Ovary (tissue), 9 donors: ENCODE measurements around the gene CDH11. TPM values are rescaled to one million over a fixed set of nuclear protein-coding genes. Genes with fewer than 3 reads are reported as not detected.

Experiments used
- DNase-seq, 5 donors: peaks; one replicate each; pipeline ENCODE4 v3.0.0-alpha.2; 2019 to 2020
- H3K27ac ChIP-seq, 2 donors: fragments of 200-600 bp; one replicate each; pipeline versions ENCODE4 v1.5.1 to v1.8.0; 2019 to 2022
- H3K27me3 ChIP-seq: fragments of 200-600 bp; one replicate; pipeline ENCODE4 v1.8.0; 2022
- H3K36me3 ChIP-seq: fragments of 200-600 bp; sonication (generic); one replicate; pipeline ENCODE4 v1.5.1; 2019
- H3K4me1 ChIP-seq: one replicate; pipeline ENCODE4 v1.8.1; 2013; ENCODE audit warnings: mild to moderate bottlenecking, moderate library complexity; ENCODE audit not compliant: insufficient read depth
- H3K4me3 ChIP-seq: fragments of 200-600 bp; sonication (generic); one replicate; pipeline ENCODE4 v1.5.1; 2017
- H3K9me3 ChIP-seq, 2 donors: fragments of 200-600 bp in 1 of 2; sonication (generic) in 1 of 2; one replicate each; pipeline versions ENCODE4 v1.5.1 to v1.8.1; 2013 to 2019; ENCODE audit warnings: mild to moderate bottlenecking in 1 of 2, moderate library complexity in 1 of 2
- CTCF ChIP-seq, 3 donors: fragments of 450-650 bp in 2 of 3; fragments of 200-600 bp in 1 of 3; IDR thresholded peaks; one replicate each; pipeline versions ENCODE4 v1.5.1 to v1.8.0; 2016 to 2022; ENCODE audit warnings: antibody characterized with exemption in 3 of 3, mild to moderate bottlenecking in 1 of 3
- EP300 ChIP-seq: sonication (generic); formaldehyde crosslinking; IDR thresholded peaks from one replicate; pipeline ENCODE4 v1.6.1; 2017; ENCODE audit warnings: antibody characterized with exemption
- POLR2A ChIP-seq: fragments of 450-650 bp; IDR thresholded peaks from one replicate; pipeline ENCODE4 v1.6.1; 2017; ENCODE audit warnings: antibody characterized with exemption, mild to moderate bottlenecking, moderate library complexity
- whole genome bisulfite sequencing, 3 donors: extraction: QIAGEN DNeasy Blood & Tissue Kit in 1 of 3; methylation state at CpG; one replicate each; pipeline versions ENCODE4 v1.1.5 to v1.1.7; 2013 to 2017; 5-methylcytosine and 5-hydroxymethylcytosine counted together
- intact Hi-C, 4 donors: fragments of 100-400 bp; cut with DNase I; formaldehyde crosslinking; loops; one replicate each; pipeline versions ENCODE4 v1.11.0 to v1.15.1; 2022 to 2023
- polyA plus RNA-seq, 2 donors: library from polyadenylated mRNA; stranded (reverse); fragments of 200-250 nt in 1 of 2; fragments of 350-450 nt in 1 of 2; fragmentation: Illumina TruSeq in 1 of 2; extraction: RNeasy Lipid Tissue Mini Kit (QIAGEN cat#74804) in 1 of 2; gene quantifications; one replicate each; pipeline ENCODE4 v1.2.3, GENCODE V29; 2013 to 2014
- total RNA-seq, 7 donors: library from RNA; depleted of rRNA in 2 of 7; stranded (reverse); fragments of >200 nt in 2 of 7; fragmentation: NEBNext Ultra II Directional in 3 of 7; extraction: Animal tissue kit (Norgen Biotek cat#: 25700) in 3 of 7; gene quantifications; one replicate each; pipeline versions ENCODE4 v1.1.0 to v1.2.4, GENCODE V29; 2016 to 2023
- donor health status: DM: no; HTN: no; CAD: no; lungs with moderate emphysema.
- donor health status: DM: no; HTN: no; CAD: no.
- donor health status: Bipolar disorder and iron deficiency.
- donor health status: DM: yes; HTN: yes; CAD: no.
- donor health status: DM: no; HTN: no; CAD: no.
- donor health status: DM: yes; HTN: yes; CAD: no.

The CDH11 gene
- total and polyA plus RNA-seq, 9 donors = 118 to 858 (median 478) TPM

GRCh38 chr16:64950731-64951130 is 171.1 kb downstream of the CDH11 start:
- Histone ChIP-seq H3K9me3 (no peaks in the 10 kb centered on the region), H3K27ac (no peak overlapping the region), H3K27me3 (no peaks in the 10 kb centered on the region), H3K4me1 (peaks cover 2% of the 10 kb centered on the region), H3K4me3 (no peak overlapping the region), H3K36me3 (no peaks in the 10 kb centered on the region)
- intact Hi-C loops = no loop called here
- no peak for TF ChIP-seq EP300
- no peak for TF ChIP-seq POLR2A
- TF ChIP-seq CTCF (IDR thresholded peaks at IDR 0.05) = no peak
- no peak for DNase-seq
- WGBS, 3 donors = 96 to 98% (median 97%) methylated on average over 25 of the region's 25 CpGs

GRCh38 chr16:64950262-64950661 is 171.6 kb downstream of the CDH11 start:
- intact Hi-C loops = no loop called here
- Histone ChIP-seq H3K36me3 (no peaks in the 10 kb centered on the region), H3K27ac (no peak overlapping the region), H3K4me3 (no peak overlapping the region), H3K9me3 (no peaks in the 10 kb centered on the region), H3K4me1 (peaks cover 2% of the 10 kb centered on the region), H3K27me3 (no peaks in the 10 kb centered on the region)
- DNase-seq = no peak
- 91 to 92% (median 92%) methylated on average over 7 of the region's 7 CpGs for WGBS, 3 donors
- TF ChIP-seq POLR2A (no peak), EP300 (no peak), CTCF (IDR thresholded peaks at IDR 0.05) (no peak)

- Histone ChIP-seq H3K27me3 (no peaks in the 10 kb centered on the region), H3K36me3 (no peaks in the 10 kb centered on the region), H3K4me3 (no peak overlapping the region), H3K9me3 (no peaks in the 10 kb centered on the region), H3K4me1 (no peaks in the 10 kb centered on the region), H3K27ac (no peak overlapping the region)
- intact Hi-C loops = no loop called here
- TF ChIP-seq POLR2A = no peak
- 25 to 68% (median 38%) methylated on average over 1 of the region's 1 CpG for WGBS, 3 donors
- DNase-seq = no peak
These were observed 173.8 kb downstream of the CDH11 start for GRCh38 chr16:64948056-64948455.

- H3K27ac ChIP-seq = no peak overlapping the region
- no peaks in the 10 kb centered on the region for H3K4me1 ChIP-seq
- TF ChIP-seq EP300 (no peak), CTCF (IDR thresholded peaks at IDR 0.05) (no peak), POLR2A (no peak)
- H3K9me3 ChIP-seq = no peaks in the 10 kb centered on the region
- WGBS, 3 donors = 85 to 88% (median 87%) methylated on average over 12 of the region's 12 CpGs
- H3K36me3 ChIP-seq = no peaks in the 10 kb centered on the region
- H3K4me3 ChIP-seq = no peak overlapping the region
- DNase-seq = no peak
- no peaks in the 10 kb centered on the region for H3K27me3 ChIP-seq
- intact Hi-C loops = no loop called here
These were observed 174.2 kb downstream of the CDH11 start for GRCh38 chr16:64947651-64948050.

GRCh38 chr16:64933885-64934284 is 188.0 kb downstream of the CDH11 start:
- H3K4me3 ChIP-seq = no peak overlapping the region
- H3K36me3 ChIP-seq = no peaks in the 10 kb centered on the region
- WGBS, 3 donors = 27% methylated on average over 2 of the region's 2 CpGs
- H3K4me1 ChIP-seq = no peaks in the 10 kb centered on the region
- H3K27me3 ChIP-seq = no peaks in the 10 kb centered on the region
- intact Hi-C loops = no loop called here
- DNase-seq = no peak
- no peak for TF ChIP-seq POLR2A
- TF ChIP-seq CTCF (IDR thresholded peaks at IDR 0.05) = no peak
- no peak for TF ChIP-seq EP300
- H3K27ac ChIP-seq = no peak overlapping the region
- H3K9me3 ChIP-seq = no peaks in the 10 kb centered on the region
